ENCODE data around the gene TNFRSF21. TPM values are rescaled to one million over a fixed set of nuclear protein-coding genes. Genes with fewer than 3 reads are reported as not detected.

Gene TNFRSF21
- polyA plus RNA-seq, 3 donors = 0.43 to 0.86 (median 0.58) TPM

GRCh38 chr6:47301441-47301840, 8.3 kb downstream of the TNFRSF21 start:
- no peak for DNase-seq
- Histone ChIP-seq H3K9ac (ENCODE audit: insufficient read depth, low read length, poor library complexity, severe bottlenecking) (no peak overlapping the region), H2AFZ (ENCODE audit: insufficient read depth, low read depth, low read length, poor library complexity, severe bottlenecking) (no peak overlapping the region), H3K79me2 (ENCODE audit: insufficient read depth, low read length) (no peaks in the 10 kb centered on the region), H3K4me3 (replicated peaks in 1 of 3; ENCODE audit: low read depth in 2 of 3, low read length in 3 of 3) (no peak overlapping the region), H3K4me1 (ENCODE audit: control insufficient read depth in 1 of 2, insufficient read depth in 2 of 2, low read length in 2 of 2) (no peaks in the 10 kb centered on the region), H3K27me3 (ENCODE audit: control insufficient read depth in 2 of 2, insufficient read depth in 2 of 2, low read length in 2 of 2) (no peaks in the 10 kb centered on the region), H3K9me3 (replicated peaks in 1 of 2; ENCODE audit: control insufficient read depth in 1 of 2, insufficient read depth in 1 of 2, low read length in 2 of 2) (no peaks in the 10 kb centered on the region), H3K36me3 (replicated peaks in 1 of 2; ENCODE audit: control insufficient read depth in 1 of 2, insufficient read depth in 2 of 2, low read length in 2 of 2) (no peaks in the 10 kb centered on the region), H4K20me1 (ENCODE audit: insufficient read depth, low read length) (no peaks in the 10 kb centered on the region), H3K4me2 (replicated peaks; ENCODE audit: extremely low read depth, low read length, poor library complexity, severe bottlenecking) (no peak overlapping the region), H3K27ac (ENCODE audit: low read depth in 1 of 2, low read length in 2 of 2) (no peak overlapping the region)
- Mint-ChIP-seq H3K4me1 (no peaks in the 10 kb centered on the region), H3K9me3 (peaks cover 0 to 10% (median 3%) of the 10 kb centered on the region in 7 donors), H3K27ac (no peak overlapping the region), H3K27me3 (ENCODE audit: low read depth in 3 of 3) (peaks cover 2 to 5% (median 5%) of the 10 kb centered on the region in 3 donors), H3K4me3 (no peak overlapping the region), H3K36me3 (no peaks in the 10 kb centered on the region)
- TF ChIP-seq CTCF (IDR thresholded peaks at IDR 0.05) = no peak
- WGBS (ENCODE audit: insufficient coverage) = 90% methylated on average over 2 of the region's 4 CpGs
- intact Hi-C loops (cut with micrococcal nuclease) = loop anchor here in 1 of 2 donors (10.0 kb wide), 1 partner anchor 447 kb away; no protein-coding TSS in a partner anchor

GRCh38 chr6:47300417-47300816, 9.3 kb downstream of the TNFRSF21 start:
- no peak overlapping the region for H3K27ac ChIP-seq (ENCODE audit: low read depth in 1 of 2, low read length in 2 of 2)

More at GRCh38 chr6:47300417-47300816, 9.3 kb downstream of the TNFRSF21 start:
- Mint-ChIP-seq H3K4me1 (no peaks in the 10 kb centered on the region), H3K27ac (peak overlapping the region in 1 of 7 donors; percentile 58), H3K36me3 (no peaks in the 10 kb centered on the region), H3K9me3 (peaks cover 0 to 10% (median 3%) of the 10 kb centered on the region in 7 donors), H3K27me3 (ENCODE audit: low read depth in 3 of 3) (peaks cover 2 to 5% (median 5%) of the 10 kb centered on the region in 3 donors), H3K4me3 (no peak overlapping the region)
- Histone ChIP-seq H2AFZ (ENCODE audit: insufficient read depth, low read depth, low read length, poor library complexity, severe bottlenecking) (no peak overlapping the region), H3K9me3 (replicated peaks in 1 of 2; ENCODE audit: control insufficient read depth in 1 of 2, insufficient read depth in 1 of 2, low read length in 2 of 2) (no peaks in the 10 kb centered on the region), H3K27me3 (ENCODE audit: control insufficient read depth in 2 of 2, insufficient read depth in 2 of 2, low read length in 2 of 2) (no peaks in the 10 kb centered on the region), H3K79me2 (ENCODE audit: insufficient read depth, low read length) (no peaks in the 10 kb centered on the region), H3K4me3 (replicated peaks in 1 of 3; ENCODE audit: low read depth in 2 of 3, low read length in 3 of 3) (no peak overlapping the region), H3K9ac (ENCODE audit: insufficient read depth, low read length, poor library complexity, severe bottlenecking) (no peak overlapping the region), H3K4me1 (ENCODE audit: control insufficient read depth in 1 of 2, insufficient read depth in 2 of 2, low read length in 2 of 2) (no peaks in the 10 kb centered on the region), H3K4me2 (replicated peaks; ENCODE audit: extremely low read depth, low read length, poor library complexity, severe bottlenecking) (no peak overlapping the region), H4K20me1 (ENCODE audit: insufficient read depth, low read length) (no peaks in the 10 kb centered on the region), H3K36me3 (replicated peaks in 1 of 2; ENCODE audit: control insufficient read depth in 1 of 2, insufficient read depth in 2 of 2, low read length in 2 of 2) (no peaks in the 10 kb centered on the region)
- WGBS (ENCODE audit: insufficient coverage) = 100% methylated on average over 3 of the region's 5 CpGs
- no peak for TF ChIP-seq CTCF (IDR thresholded peaks at IDR 0.05)
- DNase-seq = no peak
- intact Hi-C loops (cut with micrococcal nuclease) = loop anchor here in 1 of 2 donors (10.0 kb wide), 1 partner anchor 446 kb away; no protein-coding TSS in a partner anchor
